ENCODE data around the gene TSPAN7. TPM values are rescaled to one million over a fixed set of nuclear protein-coding genes. Genes with fewer than 3 reads are reported as not detected.

The TSPAN7 gene
- polyA plus RNA-seq (2011; rRNA removed) (6.1 and 6.4 TPM in 2 replicates), polyA plus RNA-seq (2017; fragmentation: RNase III; extraction: RNeasy Plus Mini Kit Qiagen cat#74134 plus additional on column Dnase treatment) (2.4 to 3.1 TPM (median 2.5 TPM) in 3 replicates), polyA minus RNA-seq (2011; rRNA and poly(A)+ RNA removed) (2.6 and 7.1 TPM in 2 replicates)
- 2.1 and 2.2 TPM in 2 replicates for polyA plus RNA-seq (2012; cell fraction: cytosol; rRNA removed)
- polyA plus RNA-seq (2012; cell fraction: nucleus; rRNA removed), result 2.4 and 3.8 TPM in 2 replicates

- no peak for TF ChIP-seq KDM5A (IDR thresholded peaks at IDR 0.05)
- TF ChIP-seq MAZ (IDR thresholded peaks at IDR 0.05; ENCODE audit: borderline replicate concordance, low read depth, low read length), result no peak
- peak; percentile 81 for TF ChIP-seq MAX (IDR thresholded peaks at IDR 0.05)
- 0 out of 2 replicates have a peak, but pooled peaks have one; percentile 18 for TF ChIP-seq PHF8 (IDR thresholded peaks at IDR 0.05; ENCODE audit: borderline replicate concordance, low read depth)
- no peak for TF ChIP-seq CEBPB (IDR thresholded peaks at IDR 0.05)
- no peak for TF ChIP-seq CHD4 (IDR thresholded peaks at IDR 0.05; ENCODE audit: borderline replicate concordance)
- no peak for TF ChIP-seq ZC3H11A (IDR thresholded peaks at IDR 0.05)
- peak; percentile 69 for TF ChIP-seq E2F6 (IDR thresholded peaks at IDR 0.05; ENCODE audit: borderline replicate concordance, low read depth)
- TF ChIP-seq POLR2A (IDR thresholded peaks at IDR 0.05; ENCODE audit: low read length), result peak; percentile 50
- Histone ChIP-seq H3K4me1 (no peaks in the 10 kb centered on the region), H3K4me3 (peak within 1 kb of the TSS; percentile 54), H3K27ac (peak within 1 kb of the TSS; percentile 55 to 81), H3K4me2 (peak within 1 kb of the TSS; percentile 92), H3K9me3 (no peaks in the 10 kb centered on the region; the same call in 2 of the 3 replicates)
- DNase-seq (ENCODE audit: low read depth in 1 of 2, low spot score in 1 of 2) (peak; percentile 40 to 71), FAIRE-seq (no peak), ATAC-seq (peak; percentile 76 to 86)
- 3% methylated on average over 22 of the region's 78 CpGs for WGBS (ENCODE audit: missing lambda C conversion rate)
- POLR2A ChIA-PET, result no interaction called here
- CTCF ChIA-PET, result interaction anchor here (0.6 kb wide), 1 partner anchor 570 kb away, joined by 3 read pairs; no protein-coding TSS in a partner anchor
Observed at GRCh38 chrX:38561126-38561868, at the start of gene TSPAN7. TSS of gene TSPAN7 (plus strand) at chrX:38561542. CDS start at chrX:38561547, 5 bp downstream.

- no peak overlapping the region for H3K4me3 ChIP-seq
- FAIRE-seq, result peak; percentile 82
- H3K4me1 ChIP-seq, result no peaks in the 10 kb centered on the region
- WGBS (ENCODE audit: missing lambda C conversion rate), result 31% methylated on average over 5 of the region's 5 CpGs
- POLR2A ChIA-PET, result no interaction called here
- no peak for ATAC-seq
- TF ChIP-seq EHF (CRISPR knock-in tag; IDR thresholded peaks at IDR 0.05) (no peak), SREBF2 (IDR thresholded peaks at IDR 0.05) (no peak), HDAC2 (IDR thresholded peaks at IDR 0.05) (no peak), PHF8 (IDR thresholded peaks at IDR 0.05; ENCODE audit: borderline replicate concordance, low read depth) (no peak), CTCF (IDR thresholded peaks at IDR 0.05) (no peak), KDM1A (IDR thresholded peaks at IDR 0.05; ENCODE audit: low read depth) (no peak), ATOH8 (CRISPR knock-in tag; IDR thresholded peaks at IDR 0.05; ENCODE audit: low read depth) (no peak), FOSB (CRISPR knock-in tag; IDR thresholded peaks at IDR 0.05) (no peak), EHMT2 (IDR thresholded peaks at IDR 0.05; ENCODE audit: low read depth) (no peak), RCOR1 (IDR thresholded peaks at IDR 0.05; ENCODE audit: low read depth, low read length) (no peak), HES2 (IDR thresholded peaks at IDR 0.05) (no peak), HEYL (CRISPR knock-in tag; IDR thresholded peaks at IDR 0.05) (no peak), TP53 (CRISPR knock-in tag; IDR thresholded peaks at IDR 0.05) (no peak)
- DNase-seq (ENCODE audit: low read depth in 1 of 2, low spot score in 1 of 2), result peak in 1 of 2 experiments; percentile 3
- no peak overlapping the region for H3K27ac ChIP-seq
- H3K9me3 ChIP-seq, result no peaks in the 10 kb centered on the region
- H3K4me2 ChIP-seq, result no peak overlapping the region
- CTCF ChIA-PET, result interaction anchor here (1.0 to 1.4 kb wide), 3 partner anchors 22 to 186 kb away, joined by 3 read pairs; partner anchors contain the start of gene RPGR
Observed at GRCh38 chrX:38513112-38513742, 48.1 kb upstream of the TSPAN7 start.

Measured in A549 (cell line).